Fibroblast of peridontal ligament (primary cell): ENCODE measurements around the gene NAMPT.
"Not testable (repeated sequence)": the region's sequence is repeated elsewhere in the genome, so short reads cannot be mapped to it uniquely, and the experiment has no call there.

Experiments
- DNase-seq: peaks from one replicate; pipeline ENCODE4 v3.0.0-alpha.2; 2010; ENCODE audit errors: extremely low read depth

The NAMPT gene

GRCh38 chr7:106231856-106232490 lies 52.8 kb downstream of the NAMPT start:
- no peak for DNase-seq

- DNase-seq: no peak
Measured at GRCh38 chr7:106225856-106226255, 58.9 kb downstream of the NAMPT start.

- no peak for DNase-seq
Measured at GRCh38 chr7:106224797-106225196, 60.0 kb downstream of the NAMPT start.

- DNase-seq: no peak
Measured at GRCh38 chr7:106223156-106223555, 61.6 kb downstream of the NAMPT start.

DNA sequence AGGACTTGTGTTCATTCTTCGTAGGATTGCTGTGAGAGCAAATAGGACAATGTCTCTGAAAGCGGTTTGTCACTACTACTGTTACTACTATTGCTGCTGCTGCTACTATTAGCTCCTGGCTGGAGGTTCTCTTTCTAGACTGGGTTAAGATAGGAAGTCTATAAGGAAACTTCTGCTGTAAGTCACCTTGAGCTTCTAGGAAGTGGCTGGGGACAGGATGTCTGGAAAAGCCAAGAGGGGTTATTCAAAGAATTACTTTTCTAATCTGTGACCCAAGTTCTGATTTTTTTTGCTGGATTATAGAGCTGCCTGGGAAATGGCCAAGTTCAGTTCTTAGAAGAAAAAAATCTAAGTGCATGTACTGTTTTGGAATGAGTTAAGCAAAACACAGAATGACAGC lies 62.2 kb downstream of the NAMPT start:
- no peak for DNase-seq

DNA sequence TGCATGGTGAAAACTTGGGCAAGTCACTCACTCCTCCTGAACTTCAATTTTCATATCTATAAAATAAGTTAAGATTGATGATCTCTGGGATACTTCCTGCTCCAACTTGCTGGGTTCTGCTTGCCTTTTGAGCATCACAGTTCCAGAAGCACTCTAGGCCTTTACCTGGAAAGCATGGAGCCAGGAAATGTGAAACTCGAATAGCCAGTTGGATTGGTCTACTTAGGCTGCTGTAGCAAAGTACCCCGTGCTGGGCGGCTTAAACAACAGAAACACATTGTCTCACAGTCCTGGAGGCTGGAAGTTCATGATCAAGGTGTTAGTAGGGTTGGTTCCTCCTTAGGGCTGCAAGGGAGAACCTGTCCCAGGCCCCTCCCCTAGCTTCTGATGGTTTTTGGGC lies 64.5 kb downstream of the NAMPT start:
- DNase-seq: no peak

- no peak for DNase-seq
Measured at GRCh38 chr7:106219170-106219569, 65.6 kb downstream of the NAMPT start.

DNA sequence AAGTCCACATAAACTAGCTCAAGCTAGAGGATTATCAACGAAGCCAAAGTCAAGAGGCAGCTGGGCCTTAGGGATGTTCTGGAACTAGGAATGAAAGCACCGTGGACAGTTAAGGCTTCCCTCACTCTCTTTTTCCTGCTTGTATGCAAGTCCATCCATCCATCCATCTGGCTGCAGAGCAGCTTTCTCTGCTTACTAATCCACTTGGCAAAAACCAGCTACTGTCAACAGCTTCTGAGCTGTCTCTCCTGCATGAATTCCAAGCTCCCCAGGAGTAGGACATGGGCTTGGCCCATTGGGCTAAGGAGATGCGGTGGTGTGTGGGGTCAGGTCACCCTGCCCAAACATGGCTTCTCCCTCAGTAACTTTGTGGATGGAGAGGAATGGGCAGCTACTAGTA lies 66.2 kb downstream of the NAMPT start:
- peak; percentile 25 for DNase-seq

GRCh38 chr7:106216923-106217542 lies 67.8 kb downstream of the NAMPT start:
- peak; percentile 71 for DNase-seq

DNA sequence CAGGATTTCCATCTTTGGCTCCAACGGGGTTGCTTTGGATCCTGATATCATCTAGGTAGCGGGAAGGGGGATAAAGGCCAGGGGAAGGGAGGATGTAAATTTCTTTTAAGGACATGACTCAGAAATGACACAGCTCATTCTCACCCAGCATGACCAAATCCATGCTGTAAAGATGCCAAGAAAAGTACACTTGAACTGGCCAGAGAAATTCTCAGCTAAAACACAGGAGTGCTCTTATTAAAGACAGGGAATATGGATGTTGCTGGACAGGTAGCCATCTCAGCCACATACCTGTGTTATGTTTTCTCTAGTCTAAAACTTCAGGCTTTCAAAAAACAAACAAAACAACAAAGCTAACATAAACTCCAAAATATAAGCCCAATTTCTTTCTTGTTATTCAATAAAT lies 68.3 kb downstream of the NAMPT start:
- DNase-seq: peak; percentile 98

GRCh38 chr7:106215868-106216516 lies 68.8 kb downstream of the NAMPT start:
- DNase-seq: no peak

- DNase-seq: not testable (repeated sequence)
Measured at GRCh38 chr7:106208944-106209343, 75.8 kb downstream of the NAMPT start.

DNA sequence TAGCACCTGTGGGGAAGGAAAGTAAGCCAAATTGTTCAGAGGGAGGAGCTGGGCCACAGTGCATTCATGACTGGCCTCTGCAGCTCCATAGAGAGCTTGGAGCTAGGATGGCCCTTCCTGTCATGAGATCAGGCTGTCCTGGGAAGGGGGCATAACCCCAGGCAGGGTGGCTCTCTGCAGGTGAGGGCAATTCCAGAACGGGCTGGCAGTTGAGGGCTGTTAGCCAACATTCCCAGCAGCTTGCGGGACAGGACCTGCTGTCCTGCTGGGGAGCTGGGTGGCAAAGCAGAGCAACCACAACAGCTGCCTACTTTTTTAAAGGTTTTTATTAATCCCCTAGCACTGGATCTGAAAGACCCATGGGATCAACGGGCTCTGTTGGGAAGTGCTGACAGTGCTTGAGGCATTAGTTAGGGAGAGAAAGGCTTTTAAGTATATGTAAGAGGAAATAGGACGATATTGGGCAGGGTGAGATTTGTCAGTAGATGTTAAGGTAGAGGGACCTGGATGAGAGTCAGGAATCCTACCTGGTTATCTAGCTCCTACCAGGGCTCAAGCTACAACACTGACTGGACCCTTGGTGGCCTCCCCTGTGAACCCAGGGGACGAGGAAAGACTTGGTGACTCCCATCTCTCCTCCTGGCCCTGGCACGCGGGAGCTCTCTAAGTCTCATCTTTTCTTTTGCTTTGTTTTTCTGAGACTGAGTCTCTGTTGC lies 77.8 kb downstream of the NAMPT start:
- DNase-seq: no peak

DNA sequence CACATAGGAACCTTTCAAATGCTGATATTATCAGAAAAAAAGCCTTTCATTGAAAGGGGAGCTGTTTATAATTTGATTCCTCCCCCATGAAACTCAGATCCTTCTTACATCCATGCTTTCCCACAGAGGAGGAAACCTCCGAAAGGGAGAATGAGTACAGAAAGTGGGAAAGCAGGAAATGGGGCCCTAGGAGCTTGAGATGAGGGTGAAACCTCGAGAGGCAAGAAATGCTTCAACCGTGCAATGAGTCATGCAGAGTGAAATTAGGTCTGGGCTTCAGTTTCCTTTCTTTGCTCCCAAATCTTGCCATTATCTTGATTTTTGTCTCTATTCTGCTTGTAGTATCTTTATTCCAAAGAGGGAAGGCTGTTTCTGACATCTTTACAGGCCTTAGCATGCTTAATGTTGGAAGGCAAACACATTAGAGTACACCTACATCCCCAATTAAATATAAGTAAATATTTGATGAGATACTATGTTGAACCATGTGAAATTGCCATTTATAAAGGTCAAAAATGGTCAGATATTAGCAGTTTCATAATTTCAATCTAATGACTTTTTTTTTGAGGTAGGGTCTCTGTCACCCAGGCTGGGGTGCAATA lies 79.1 kb downstream of the NAMPT start:
- peak; percentile 53 for DNase-seq

- no peak for DNase-seq
Measured at GRCh38 chr7:106203473-106203872, 81.3 kb downstream of the NAMPT start.

- DNase-seq: no peak
Measured at GRCh38 chr7:106201164-106201563, 83.6 kb downstream of the NAMPT start.

DNA sequence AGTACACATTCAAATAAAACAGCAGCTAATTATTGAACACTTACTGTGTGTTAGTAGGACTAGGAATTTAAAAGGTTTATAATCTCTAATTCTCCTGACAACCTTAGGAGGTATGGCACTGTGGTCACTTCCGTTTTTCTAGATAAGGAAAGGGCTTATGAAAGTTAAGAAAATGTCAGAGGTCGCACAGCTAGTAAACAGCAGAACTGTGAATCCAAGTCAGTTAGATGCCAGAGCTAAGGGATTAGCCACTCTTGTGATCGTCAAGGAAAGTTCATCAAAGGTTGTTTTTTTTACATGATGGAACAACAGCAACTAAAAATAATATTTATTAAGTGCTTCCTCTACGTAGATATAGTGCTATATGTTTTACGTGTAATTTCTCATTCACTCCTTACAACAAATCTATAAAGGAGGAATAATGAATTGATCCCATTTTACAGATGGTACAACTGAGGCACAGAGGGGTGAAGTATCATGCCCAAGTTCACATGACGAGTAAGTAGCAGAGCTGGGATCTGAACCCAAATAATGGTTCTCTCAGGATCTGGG lies 84.9 kb downstream of the NAMPT start:
- DNase-seq: no peak

DNA sequence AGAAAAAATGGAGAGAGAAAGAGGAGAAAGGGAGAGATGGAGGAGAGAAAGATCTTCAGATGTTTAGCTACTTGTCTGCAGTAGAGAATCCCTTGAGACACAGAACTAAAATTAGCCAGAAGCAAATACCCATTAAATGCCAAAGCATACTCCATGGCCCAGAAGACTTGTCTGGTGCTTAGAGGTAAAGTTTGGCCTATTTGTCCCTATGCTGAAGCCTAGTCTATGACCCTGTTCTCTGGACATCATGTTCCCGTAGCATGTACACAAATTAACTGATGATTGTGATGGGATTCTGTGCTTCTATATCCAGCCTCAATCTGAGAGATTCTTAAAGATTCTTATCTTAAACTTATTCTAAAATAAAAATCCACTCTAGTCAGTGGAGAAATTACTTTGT lies 85.8 kb downstream of the NAMPT start:
- DNase-seq: no peak
